Neural progenitor cell (in vitro differentiated cells): ENCODE measurements around the gene UCMA. TPM values are rescaled to one million over a fixed set of nuclear protein-coding genes. Genes with fewer than 3 reads are reported as not detected.

ENCODE experiments used
- DNase-seq: peaks from one replicate; pipeline ENCODE4 v3.0.0-alpha.2; 2016; ENCODE audit warnings: low spot score
- H2AFZ ChIP-seq: fragments of 200-600 bp; sonication (generic); replicated peaks from 2 replicates; pipeline ENCODE4 v1.6.1; 2016; ENCODE audit warnings: antibody characterized with exemption
- H3F3A ChIP-seq: fragments of 200-600 bp; sonication (generic); 2 replicates; pipeline ENCODE4 v1.6.1; 2016; ENCODE audit warnings: antibody characterized with exemption, low read depth
- H3K27ac ChIP-seq: fragments of 200-600 bp; sonication (generic); 2 replicates; pipeline ENCODE4 v1.5.1; 2016; ENCODE audit warnings: mild to moderate bottlenecking
- H3K27me3 ChIP-seq: fragments of 200-600 bp; sonication (generic); 2 replicates; pipeline ENCODE4 v1.6.1; 2016; ENCODE audit warnings: mild to moderate bottlenecking, moderate library complexity
- H3K36me3 ChIP-seq: fragments of 200-600 bp; sonication (generic); 2 replicates; pipeline ENCODE4 v1.5.1; 2016
- H3K4me1 ChIP-seq: fragments of 200-600 bp; sonication (generic); 2 replicates; pipeline ENCODE4 v1.6.1; 2016; ENCODE audit warnings: mixed run types
- H3K4me2 ChIP-seq: fragments of 200-600 bp; sonication (generic); 2 replicates; pipeline ENCODE4 v1.6.1; 2016
- H3K4me3 ChIP-seq: fragments of 200-600 bp; sonication (generic); 2 replicates; pipeline ENCODE4 v1.5.1; 2016
- H3K79me2 ChIP-seq: fragments of 200-600 bp; sonication (generic); 2 replicates; pipeline ENCODE4 v1.6.1; 2016; ENCODE audit warnings: low read depth
- H3K9ac ChIP-seq: fragments of 200-600 bp; sonication (generic); 2 replicates; pipeline ENCODE4 v1.6.1; 2016
- H3K9me3 ChIP-seq: fragments of 200-600 bp; sonication (generic); 2 replicates; pipeline ENCODE4 v1.5.1; 2016; ENCODE audit warnings: low read depth
- H4K20me1 ChIP-seq: fragments of 200-600 bp; sonication (generic); 2 replicates; pipeline ENCODE4 v1.6.1; 2016; ENCODE audit warnings: low read depth
- H3K27ac Mint-ChIP-seq: 3 replicates; pipeline ENCODE4 v1.8.0; 2021; ENCODE audit warnings: mixed read lengths
- H3K27me3 Mint-ChIP-seq: 2 replicates; pipeline ENCODE4 v1.8.0; 2022; ENCODE audit warnings: low read depth, mild to moderate bottlenecking, inconsistent platforms, moderate library complexity, mixed read lengths; ENCODE audit not compliant: insufficient read depth
- H3K36me3 Mint-ChIP-seq: 3 replicates; pipeline ENCODE4 v1.8.0; 2021; ENCODE audit warnings: mixed read lengths
- H3K4me1 Mint-ChIP-seq: 3 replicates; pipeline ENCODE4 v1.8.0; 2021; ENCODE audit warnings: mixed read lengths
- H3K4me3 Mint-ChIP-seq: 3 replicates; pipeline ENCODE4 v1.8.0; 2021; ENCODE audit warnings: mild to moderate bottlenecking, moderate library complexity, mixed read lengths
- H3K9me3 Mint-ChIP-seq: 3 replicates; pipeline ENCODE4 v1.8.0; 2020; ENCODE audit warnings: mixed read lengths
- EZH2 ChIP-seq: fragments of 200-600 bp; sonication (generic); IDR thresholded peaks from 2 replicates; pipeline ENCODE4 v1.6.1; 2017; ENCODE audit warnings: antibody characterized with exemption, mild to moderate bottlenecking, moderate library complexity
- EZH2phosphoT487 ChIP-seq: fragments of 200-600 bp; sonication (generic); IDR thresholded peaks from 2 replicates; pipeline ENCODE4 v1.6.1; 2017; ENCODE audit warnings: antibody characterized with exemption
- small RNA-seq: library from RNA; depleted of rRNA; stranded (forward); fragments of <200 nt; gene quantifications from one replicate; pipeline ENCODE3, GENCODE V24; 2015
- total RNA-seq: library from RNA; depleted of rRNA; stranded (reverse); fragments of >200 nt; gene quantifications from 2 replicates; pipeline ENCODE4 v1.2.3, GENCODE V29; 2015; ENCODE audit warnings: low replicate concordance

Gene UCMA
- total RNA-seq, 1 donor from 2014 or later = not detected

DNA sequence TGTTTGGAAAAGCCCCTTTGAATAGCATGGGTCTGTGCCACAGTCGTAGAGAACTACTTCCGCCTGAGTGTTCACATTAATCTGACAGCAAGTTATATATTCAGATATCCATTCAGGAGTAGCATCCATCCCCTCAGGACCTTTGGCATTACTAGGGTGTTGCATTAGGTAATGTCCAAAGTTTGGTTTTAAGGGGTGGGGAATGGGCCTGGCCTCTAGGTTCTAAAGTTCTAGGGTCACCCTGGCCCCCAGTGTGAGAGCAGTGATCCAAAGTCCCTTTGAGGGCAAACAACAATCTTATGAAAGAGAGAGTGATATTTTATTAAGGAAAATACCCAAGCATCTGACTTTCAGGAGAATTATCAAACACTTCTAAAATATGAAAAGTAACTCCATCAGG, 60.6 kb downstream of the UCMA start:
- H3K4me2 ChIP-seq = no peak overlapping the region
- peaks cover 11% of the 10 kb centered on the region for H3K36me3 ChIP-seq
- H3K9ac ChIP-seq = no peak overlapping the region
- no peaks in the 10 kb centered on the region for H3K4me1 ChIP-seq
- H4K20me1 ChIP-seq = peaks cover 11% of the 10 kb centered on the region
- no peak overlapping the region for H3K4me3 ChIP-seq
- H3K9me3 ChIP-seq = no peaks in the 10 kb centered on the region
- H3K36me3 Mint-ChIP-seq = peaks cover 33% of the 10 kb centered on the region
- no peak overlapping the region for H2AFZ ChIP-seq
- H3K4me1 Mint-ChIP-seq = no peaks in the 10 kb centered on the region
- no peak overlapping the region for H3K27ac Mint-ChIP-seq
- no peak overlapping the region for H3K27ac ChIP-seq
- no peaks in the 10 kb centered on the region for H3K27me3 Mint-ChIP-seq
- H3F3A ChIP-seq = no peaks in the 10 kb centered on the region
- no peaks in the 10 kb centered on the region for H3K27me3 ChIP-seq
- no peaks in the 10 kb centered on the region for H3K9me3 Mint-ChIP-seq
- TF ChIP-seq EZH2 (no peak), EZH2phosphoT487 (no peak)
- H3K79me2 ChIP-seq = peaks cover 26% of the 10 kb centered on the region
- no peak overlapping the region for H3K4me3 Mint-ChIP-seq
- no peak for DNase-seq

Small RNAs within 50 kb of the gene (small RNA-seq; reads per million reads assigned to genes)
- not detected for gene RNU6-6P

Other genes starting within 250 kb of the UCMA start
- gene CCDC3, start 232.7 kb downstream of the UCMA start, total RNA-seq = 0.87 TPM in 1 of 2 replicates, not detected in the other
- 13.9 and 15.4 TPM in 2 replicates for gene OPTN, start 134.2 kb downstream of the UCMA start, total RNA-seq
- gene MCM10, start 72.8 kb downstream of the UCMA start, total RNA-seq = 38.2 and 44.5 TPM in 2 replicates
- gene PHYH, start 65.7 kb upstream of the UCMA start, total RNA-seq = 14.6 and 22.2 TPM in 2 replicates
- 94.9 and 95.9 TPM in 2 replicates for gene SEPHS1, start 113.9 kb upstream of the UCMA start, total RNA-seq